ENCODE measurements around the gene PPP1R14B.

DNA sequence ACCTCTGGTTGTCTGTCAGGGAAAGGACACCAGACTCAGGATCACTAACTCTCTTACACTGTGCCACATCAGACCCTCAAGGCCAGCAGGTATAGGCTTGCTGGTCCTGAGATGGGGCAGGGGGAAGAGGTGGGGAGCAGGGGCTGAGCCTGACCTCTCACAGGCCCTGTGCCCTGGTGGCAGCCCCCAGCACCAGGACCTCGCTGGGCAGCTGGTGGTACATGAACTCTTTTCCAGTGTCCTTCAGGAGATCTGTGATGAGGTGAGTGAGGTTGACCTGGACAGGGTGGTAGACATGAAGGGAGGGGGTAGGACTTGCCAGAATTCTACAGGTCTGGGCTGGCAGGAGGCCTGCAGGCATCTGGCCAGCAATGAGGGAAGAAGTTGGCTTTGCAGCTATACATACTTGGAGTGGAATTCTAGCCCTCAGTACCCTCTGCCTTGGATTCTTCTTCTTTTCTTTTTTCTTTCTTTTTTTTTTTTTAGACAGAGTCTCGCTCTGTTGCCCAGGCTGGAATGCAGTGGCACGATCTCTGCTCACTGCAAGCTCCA, 19.3 kb downstream of the PPP1R14B start:
- TF ChIP-seq, protein P1, sequence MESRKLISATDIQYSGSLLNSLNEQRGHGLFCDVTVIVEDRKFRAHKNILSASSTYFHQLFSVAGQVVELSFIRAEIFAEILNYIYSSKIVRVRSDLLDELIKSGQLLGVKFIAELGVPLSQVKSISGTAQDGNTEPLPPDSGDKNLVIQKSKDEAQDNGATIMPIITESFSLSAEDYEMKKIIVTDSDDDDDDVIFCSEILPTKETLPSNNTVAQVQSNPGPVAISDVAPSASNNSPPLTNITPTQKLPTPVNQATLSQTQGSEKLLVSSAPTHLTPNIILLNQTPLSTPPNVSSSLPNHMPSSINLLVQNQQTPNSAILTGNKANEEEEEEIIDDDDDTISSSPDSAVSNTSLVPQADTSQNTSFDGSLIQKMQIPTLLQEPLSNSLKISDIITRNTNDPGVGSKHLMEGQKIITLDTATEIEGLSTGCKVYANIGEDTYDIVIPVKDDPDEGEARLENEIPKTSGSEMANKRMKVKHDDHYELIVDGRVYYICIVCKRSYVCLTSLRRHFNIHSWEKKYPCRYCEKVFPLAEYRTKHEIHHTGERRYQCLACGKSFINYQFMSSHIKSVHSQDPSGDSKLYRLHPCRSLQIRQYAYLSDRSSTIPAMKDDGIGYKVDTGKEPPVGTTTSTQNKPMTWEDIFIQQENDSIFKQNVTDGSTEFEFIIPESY (CRISPR knock-in tag; IDR thresholded peaks at IDR 0.05) = no peak
- TF ChIP-seq, protein P2, sequence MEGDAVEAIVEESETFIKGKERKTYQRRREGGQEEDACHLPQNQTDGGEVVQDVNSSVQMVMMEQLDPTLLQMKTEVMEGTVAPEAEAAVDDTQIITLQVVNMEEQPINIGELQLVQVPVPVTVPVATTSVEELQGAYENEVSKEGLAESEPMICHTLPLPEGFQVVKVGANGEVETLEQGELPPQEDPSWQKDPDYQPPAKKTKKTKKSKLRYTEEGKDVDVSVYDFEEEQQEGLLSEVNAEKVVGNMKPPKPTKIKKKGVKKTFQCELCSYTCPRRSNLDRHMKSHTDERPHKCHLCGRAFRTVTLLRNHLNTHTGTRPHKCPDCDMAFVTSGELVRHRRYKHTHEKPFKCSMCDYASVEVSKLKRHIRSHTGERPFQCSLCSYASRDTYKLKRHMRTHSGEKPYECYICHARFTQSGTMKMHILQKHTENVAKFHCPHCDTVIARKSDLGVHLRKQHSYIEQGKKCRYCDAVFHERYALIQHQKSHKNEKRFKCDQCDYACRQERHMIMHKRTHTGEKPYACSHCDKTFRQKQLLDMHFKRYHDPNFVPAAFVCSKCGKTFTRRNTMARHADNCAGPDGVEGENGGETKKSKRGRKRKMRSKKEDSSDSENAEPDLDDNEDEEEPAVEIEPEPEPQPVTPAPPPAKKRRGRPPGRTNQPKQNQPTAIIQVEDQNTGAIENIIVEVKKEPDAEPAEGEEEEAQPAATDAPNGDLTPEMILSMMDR (CRISPR knock-in tag; IDR thresholded peaks at IDR 0.05) = no peak
- TF ChIP-seq ZNF264 (CRISPR knock-in tag; IDR thresholded peaks at IDR 0.05) (no peak), HDAC2 (CRISPR knock-in tag; IDR thresholded peaks at IDR 0.05) (no peak), NR2C2 (CRISPR knock-in tag; IDR thresholded peaks at IDR 0.05; ENCODE audit: borderline replicate concordance) (no peak), ZNF766 (CRISPR knock-in tag; IDR thresholded peaks at IDR 0.05; ENCODE audit: borderline replicate concordance) (no peak), GABPB1 (CRISPR knock-in tag; IDR thresholded peaks at IDR 0.05) (no peak), CEBPG (CRISPR knock-in tag; IDR thresholded peaks at IDR 0.05) (no peak), ZNF12 (CRISPR knock-in tag; IDR thresholded peaks at IDR 0.05) (no peak)
- TF ChIP-seq, protein P3, sequence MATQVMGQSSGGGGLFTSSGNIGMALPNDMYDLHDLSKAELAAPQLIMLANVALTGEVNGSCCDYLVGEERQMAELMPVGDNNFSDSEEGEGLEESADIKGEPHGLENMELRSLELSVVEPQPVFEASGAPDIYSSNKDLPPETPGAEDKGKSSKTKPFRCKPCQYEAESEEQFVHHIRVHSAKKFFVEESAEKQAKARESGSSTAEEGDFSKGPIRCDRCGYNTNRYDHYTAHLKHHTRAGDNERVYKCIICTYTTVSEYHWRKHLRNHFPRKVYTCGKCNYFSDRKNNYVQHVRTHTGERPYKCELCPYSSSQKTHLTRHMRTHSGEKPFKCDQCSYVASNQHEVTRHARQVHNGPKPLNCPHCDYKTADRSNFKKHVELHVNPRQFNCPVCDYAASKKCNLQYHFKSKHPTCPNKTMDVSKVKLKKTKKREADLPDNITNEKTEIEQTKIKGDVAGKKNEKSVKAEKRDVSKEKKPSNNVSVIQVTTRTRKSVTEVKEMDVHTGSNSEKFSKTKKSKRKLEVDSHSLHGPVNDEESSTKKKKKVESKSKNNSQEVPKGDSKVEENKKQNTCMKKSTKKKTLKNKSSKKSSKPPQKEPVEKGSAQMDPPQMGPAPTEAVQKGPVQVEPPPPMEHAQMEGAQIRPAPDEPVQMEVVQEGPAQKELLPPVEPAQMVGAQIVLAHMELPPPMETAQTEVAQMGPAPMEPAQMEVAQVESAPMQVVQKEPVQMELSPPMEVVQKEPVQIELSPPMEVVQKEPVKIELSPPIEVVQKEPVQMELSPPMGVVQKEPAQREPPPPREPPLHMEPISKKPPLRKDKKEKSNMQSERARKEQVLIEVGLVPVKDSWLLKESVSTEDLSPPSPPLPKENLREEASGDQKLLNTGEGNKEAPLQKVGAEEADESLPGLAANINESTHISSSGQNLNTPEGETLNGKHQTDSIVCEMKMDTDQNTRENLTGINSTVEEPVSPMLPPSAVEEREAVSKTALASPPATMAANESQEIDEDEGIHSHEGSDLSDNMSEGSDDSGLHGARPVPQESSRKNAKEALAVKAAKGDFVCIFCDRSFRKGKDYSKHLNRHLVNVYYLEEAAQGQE (IDR thresholded peaks at IDR 0.05; ENCODE audit: borderline replicate concordance in 1 of 2, low read depth in 1 of 2, low read length in 2 of 2) = no peak

Measured in HepG2 (cell line).